Urinary bladder (tissue), 4 donors: ENCODE results near the gene OSBPL3. TPM values are rescaled to one million over a fixed set of nuclear protein-coding genes. Genes with fewer than 3 reads are reported as not detected.

Experiments
- DNase-seq: peaks from one replicate; pipeline ENCODE4 v3.0.0-alpha.2; 2015; ENCODE audit errors: extremely low spot score
- H3K27ac ChIP-seq: one replicate; pipeline ENCODE4 v1.5.1; 2013; ENCODE audit warnings: low read depth, mild to moderate bottlenecking, moderate library complexity
- H3K36me3 ChIP-seq: one replicate; pipeline ENCODE4 v1.6.1; 2013; ENCODE audit warnings: mild to moderate bottlenecking, moderate library complexity; ENCODE audit not compliant: insufficient read depth
- H3K4me1 ChIP-seq: one replicate; pipeline ENCODE4 v1.6.1; 2013; ENCODE audit warnings: mild to moderate bottlenecking, moderate library complexity; ENCODE audit not compliant: insufficient read depth
- H3K4me3 ChIP-seq: one replicate; pipeline ENCODE4 v1.5.1; 2013; ENCODE audit warnings: low read depth, low read length
- WGBS: extraction: QIAGEN DNeasy Blood & Tissue Kit; methylation state at CpG from one replicate; pipeline ENCODE4 v1.1.7; 2013; 5-methylcytosine and 5-hydroxymethylcytosine counted together
- polyA plus RNA-seq: library from polyadenylated mRNA; stranded (reverse); fragments of 200-250 nt; gene quantifications from one replicate; pipeline ENCODE4 v1.2.3, GENCODE V29; 2013
- total RNA-seq: library from RNA; depleted of rRNA; stranded (reverse); fragments of >200 nt; gene quantifications from one replicate; pipeline ENCODE4 v1.2.3, GENCODE V29; 2014
- donor health status: healthy with polysubstance abuse.
- donor health status: healthy.

The OSBPL3 gene
- total and polyA plus RNA-seq, 2 donors = 1.9 to 4.9 TPM

DNA sequence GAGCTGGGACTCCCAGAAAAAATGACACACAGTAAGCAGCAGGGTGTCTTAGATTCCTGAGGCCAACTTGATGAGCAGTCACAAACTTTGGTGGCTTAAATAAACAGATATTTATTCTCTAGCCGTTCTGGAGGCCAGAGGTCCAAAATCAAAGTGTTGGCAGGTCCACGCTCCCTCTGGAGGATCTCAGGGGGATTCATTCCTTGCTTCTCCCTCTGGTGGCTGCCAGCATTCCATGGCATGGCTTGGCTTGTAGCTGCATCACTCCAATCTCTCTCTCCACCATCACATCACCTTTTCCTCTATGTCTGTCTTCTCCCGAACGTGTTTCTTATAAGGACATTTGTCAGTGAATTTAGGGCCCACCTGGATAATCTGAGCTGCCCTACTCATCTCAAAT is 98.4 kb downstream of the OSBPL3 start:
- WGBS = 79% methylated on average over 4 of the region's 4 CpGs
- H3K27ac ChIP-seq = no peak overlapping the region
- H3K4me1 ChIP-seq = no peaks in the 10 kb centered on the region
- H3K36me3 ChIP-seq = no peaks in the 10 kb centered on the region
- no peak for DNase-seq
- no peak overlapping the region for H3K4me3 ChIP-seq

DNA sequence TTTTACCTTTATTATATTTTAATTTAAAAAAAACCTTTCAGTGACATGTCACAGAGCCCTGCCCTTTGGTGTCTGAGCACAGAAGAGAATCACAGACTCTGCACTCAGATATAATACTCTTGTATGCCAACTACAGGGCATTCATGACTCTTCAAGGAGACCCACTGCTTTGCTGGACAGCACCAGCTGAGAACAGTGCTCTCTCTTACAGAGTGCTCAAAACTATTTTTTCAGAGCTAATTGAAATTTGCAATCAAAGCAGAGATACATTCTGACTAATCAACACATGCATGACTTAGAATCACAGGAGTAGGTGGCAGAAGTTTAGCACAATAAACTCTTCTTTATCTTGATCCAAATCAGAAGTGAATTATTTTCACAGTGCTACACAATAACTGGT is 99.1 kb downstream of the OSBPL3 start:
- Histone ChIP-seq H3K4me3 (no peak overlapping the region), H3K27ac (no peak overlapping the region), H3K4me1 (no peaks in the 10 kb centered on the region), H3K36me3 (no peaks in the 10 kb centered on the region)
- DNase-seq = no peak

DNA sequence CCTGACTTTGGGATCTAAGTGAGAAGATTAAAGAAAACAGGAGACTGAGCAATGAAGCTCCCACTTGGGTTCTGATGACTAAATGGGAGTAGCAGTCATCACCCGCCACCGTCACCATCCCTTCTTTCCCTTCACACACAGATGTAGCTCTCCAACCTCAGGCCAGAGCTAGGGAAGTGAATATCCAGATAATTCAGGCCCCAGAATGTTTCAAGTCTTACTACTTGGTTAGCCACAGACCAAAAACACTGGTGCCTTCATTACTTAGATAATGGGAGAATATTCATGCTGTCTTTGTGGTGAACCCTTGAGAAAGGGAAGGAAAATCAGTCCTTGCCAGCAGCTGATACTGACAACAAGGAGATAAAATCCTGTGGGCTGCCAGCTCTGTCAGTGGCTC is 100.7 kb downstream of the OSBPL3 start:
- no peaks in the 10 kb centered on the region for H3K4me1 ChIP-seq
- no peak overlapping the region for H3K4me3 ChIP-seq
- H3K36me3 ChIP-seq = no peaks in the 10 kb centered on the region
- H3K27ac ChIP-seq = no peak overlapping the region
- WGBS = 94% methylated on average over 2 of the region's 2 CpGs
- no peak for DNase-seq

DNA sequence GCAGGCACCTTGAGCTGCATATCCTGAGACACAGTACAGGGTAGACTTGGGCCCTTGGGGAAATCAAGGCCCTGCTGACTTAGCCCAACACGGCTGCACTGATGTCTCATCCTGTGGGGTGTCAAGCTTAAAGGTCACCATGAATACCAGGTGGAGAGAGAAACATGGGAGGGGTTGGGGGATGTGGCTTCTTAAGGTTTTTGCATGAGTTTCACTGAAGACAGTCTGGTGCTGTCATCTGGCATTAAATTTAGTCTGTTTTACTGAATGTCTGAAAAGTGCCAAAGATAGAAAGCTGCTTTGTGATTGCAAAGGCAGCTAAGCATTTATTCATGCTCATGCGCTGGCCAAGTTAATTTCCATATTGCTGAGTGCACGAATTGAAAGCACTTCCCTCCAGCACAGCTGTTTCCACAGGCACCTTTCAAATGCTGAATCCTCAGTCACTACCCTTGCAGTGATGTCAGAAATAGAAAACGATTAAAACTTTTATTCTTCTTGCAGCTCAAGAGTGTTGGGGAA is 102.1 kb downstream of the OSBPL3 start:
- WGBS = 26% methylated on average over 4 of the region's 4 CpGs
- Histone ChIP-seq H3K4me3 (no peak overlapping the region), H3K4me1 (no peaks in the 10 kb centered on the region), H3K36me3 (no peaks in the 10 kb centered on the region), H3K27ac (no peak overlapping the region)
- no peak for DNase-seq

DNA sequence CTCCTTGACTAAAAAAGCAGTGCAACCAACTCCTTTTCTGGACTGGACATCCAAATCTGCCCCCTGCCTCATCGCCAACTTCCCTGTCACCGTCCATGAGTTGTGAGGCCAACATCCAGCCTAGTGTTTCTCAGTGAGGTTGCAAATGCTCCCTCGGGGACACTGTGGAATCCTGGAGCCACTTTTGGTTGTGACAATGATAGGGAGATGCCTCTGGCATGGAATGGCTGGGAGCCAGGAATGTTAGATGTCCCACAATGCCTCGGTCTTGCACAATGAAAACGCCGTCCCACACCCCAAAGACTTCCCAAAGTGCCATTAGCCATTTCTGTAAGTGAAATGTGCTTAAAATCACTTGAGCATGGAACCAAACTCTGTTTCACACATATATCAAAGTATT is 105.2 kb downstream of the OSBPL3 start:
- Histone ChIP-seq H3K27ac (no peak overlapping the region), H3K4me1 (no peaks in the 10 kb centered on the region), H3K36me3 (no peaks in the 10 kb centered on the region), H3K4me3 (no peak overlapping the region)
- DNase-seq = no peak
- WGBS = 86% methylated on average over 6 of the region's 6 CpGs

DNA sequence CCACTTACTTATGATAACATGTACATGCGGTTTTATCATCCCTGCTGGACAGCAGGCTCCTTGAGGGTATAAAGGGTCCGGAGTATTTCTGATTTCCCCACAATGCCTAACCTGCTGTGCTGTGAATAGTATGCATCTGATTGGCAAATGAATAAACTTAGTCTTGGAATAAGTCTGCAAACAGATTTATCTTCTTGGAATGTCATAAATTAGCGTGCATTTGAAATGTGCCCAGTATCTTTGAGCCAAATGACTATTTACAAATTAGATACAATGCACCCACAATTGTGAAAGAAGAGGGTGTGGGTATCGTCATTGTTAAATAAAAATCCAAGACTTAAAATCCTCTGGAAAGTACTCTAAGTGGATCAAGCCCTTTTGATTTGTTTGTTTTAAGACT is 106.0 kb downstream of the OSBPL3 start:
- H3K4me1 ChIP-seq = no peaks in the 10 kb centered on the region
- no peak overlapping the region for H3K4me3 ChIP-seq
- no peak overlapping the region for H3K27ac ChIP-seq
- WGBS = 60% methylated on average over 4 of the region's 4 CpGs
- H3K36me3 ChIP-seq = no peaks in the 10 kb centered on the region
- no peak for DNase-seq

DNA sequence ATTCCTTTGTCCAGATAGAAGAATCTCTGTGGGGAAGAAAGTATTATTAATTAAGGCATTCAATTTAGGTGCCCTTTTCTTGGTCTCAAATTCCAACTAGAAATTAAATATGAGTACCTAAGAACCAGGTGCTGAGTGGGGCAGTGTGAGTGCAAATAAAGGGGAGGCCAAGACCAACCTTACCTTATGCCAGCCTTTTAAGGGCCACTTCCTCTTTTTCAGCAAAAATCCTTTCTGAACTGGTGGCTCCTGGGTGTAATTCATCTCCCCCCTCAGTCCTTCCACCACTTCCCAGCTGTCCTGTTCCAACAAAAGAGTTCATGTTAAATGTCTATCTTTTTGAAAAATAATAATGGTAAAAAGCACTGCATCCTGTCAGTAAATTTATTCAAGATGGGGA is 108.2 kb downstream of the OSBPL3 start:
- Histone ChIP-seq H3K4me3 (no peak overlapping the region), H3K27ac (no peak overlapping the region), H3K36me3 (no peaks in the 10 kb centered on the region), H3K4me1 (no peaks in the 10 kb centered on the region)
- DNase-seq = no peak

DNA sequence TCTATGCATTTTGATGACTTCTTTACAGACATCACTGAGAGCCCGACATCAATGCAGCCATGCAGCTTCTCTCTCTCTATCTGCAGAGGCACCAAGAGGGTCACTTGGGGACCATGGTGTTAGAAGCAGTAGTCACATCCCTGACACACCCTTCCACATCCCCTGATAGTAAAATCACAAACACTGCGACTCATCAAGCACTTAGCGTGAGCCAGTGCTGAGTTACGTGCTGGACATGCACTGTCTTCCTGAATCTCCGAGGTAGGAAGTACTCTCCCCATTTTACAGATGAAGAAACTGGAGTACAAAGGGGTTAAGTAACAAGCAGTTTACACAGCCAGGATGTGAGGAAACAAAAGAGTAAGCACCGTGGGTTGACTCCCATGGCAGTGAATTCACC is 109.2 kb downstream of the OSBPL3 start:
- Histone ChIP-seq H3K4me3 (no peak overlapping the region), H3K36me3 (no peaks in the 10 kb centered on the region), H3K27ac (no peak overlapping the region), H3K4me1 (no peaks in the 10 kb centered on the region)
- no peak for DNase-seq
- 88% methylated on average over 6 of the region's 6 CpGs for WGBS

DNA sequence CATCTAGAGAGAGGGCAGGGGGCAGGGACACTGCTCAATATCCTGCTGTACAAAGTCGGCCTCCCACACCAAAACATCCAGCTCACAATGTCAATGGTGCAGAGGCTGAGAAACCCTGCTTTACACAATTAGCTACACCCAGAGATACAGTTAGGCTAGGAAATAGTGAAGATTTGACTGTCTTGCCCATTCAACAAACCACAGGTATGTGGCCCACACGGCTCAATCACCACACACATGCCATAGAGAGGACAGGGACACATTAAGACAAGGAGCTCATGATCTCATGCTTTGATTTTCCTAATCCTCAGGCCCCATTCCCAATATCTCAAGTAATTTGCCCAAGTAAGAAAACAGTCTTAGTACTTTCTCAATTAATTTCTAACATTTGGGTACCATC is 110.4 kb downstream of the OSBPL3 start:
- H3K4me1 ChIP-seq = no peaks in the 10 kb centered on the region
- H3K27ac ChIP-seq = no peak overlapping the region
- no peak for DNase-seq
- no peaks in the 10 kb centered on the region for H3K36me3 ChIP-seq
- no peak overlapping the region for H3K4me3 ChIP-seq
- WGBS = 77% methylated on average over 2 of the region's 2 CpGs

DNA sequence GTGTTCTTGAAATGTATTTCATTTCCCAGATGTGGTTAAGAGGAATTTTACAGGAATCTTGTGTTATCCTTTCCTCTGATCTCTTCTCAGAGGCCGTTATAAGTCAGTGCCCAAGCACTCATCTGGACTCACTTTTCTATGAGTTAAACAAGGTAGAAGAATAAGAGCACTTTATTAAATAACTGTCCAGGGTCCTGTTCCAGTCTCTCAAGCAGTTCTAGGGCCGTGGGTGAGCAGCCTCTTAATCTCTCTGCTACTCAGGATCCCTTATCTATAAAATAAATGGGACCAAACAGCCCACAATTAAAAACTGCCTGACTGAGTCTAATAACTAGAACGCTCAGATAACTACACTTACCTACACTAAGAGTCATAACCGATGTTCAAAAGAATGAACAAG is 111.2 kb downstream of the OSBPL3 start:
- Histone ChIP-seq H3K4me1 (no peaks in the 10 kb centered on the region), H3K36me3 (no peaks in the 10 kb centered on the region), H3K27ac (no peak overlapping the region), H3K4me3 (no peak overlapping the region)
- WGBS = 24% methylated on average over 4 of the region's 4 CpGs
- DNase-seq = no peak

DNA sequence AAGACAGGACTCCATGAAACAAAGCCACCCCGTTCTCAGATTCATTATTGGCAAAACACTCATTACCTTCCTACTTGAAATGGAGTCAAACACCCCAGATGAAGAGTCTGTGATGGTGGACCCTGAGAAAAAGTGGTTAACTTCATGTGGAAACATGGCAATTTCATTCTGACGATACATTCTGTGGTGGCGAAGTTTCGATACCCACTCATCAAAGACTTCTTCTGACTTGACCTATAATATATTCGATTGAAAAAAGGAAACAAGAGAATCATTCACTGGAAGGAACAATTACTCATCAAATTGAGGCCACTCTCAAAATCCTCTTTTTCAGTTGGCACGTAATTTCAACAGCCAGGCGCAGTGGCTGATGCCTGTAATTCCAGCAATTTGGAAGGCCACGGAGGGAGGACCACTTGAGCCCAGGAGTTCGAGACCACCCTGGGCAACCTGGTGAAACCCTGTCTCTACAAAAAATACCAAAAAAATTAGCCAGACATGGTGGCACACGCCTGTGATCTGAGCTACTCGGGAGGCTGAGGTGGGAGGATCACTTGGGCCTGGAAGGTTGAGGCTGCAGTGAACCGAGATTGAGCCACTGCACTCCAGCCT is 113.9 kb downstream of the OSBPL3 start:
- no peaks in the 10 kb centered on the region for H3K4me1 ChIP-seq
- H3K27ac ChIP-seq = no peak overlapping the region
- WGBS = 92% methylated on average over 12 of the region's 12 CpGs
- H3K36me3 ChIP-seq = no peaks in the 10 kb centered on the region
- H3K4me3 ChIP-seq = no peak overlapping the region
- no peak for DNase-seq

DNA sequence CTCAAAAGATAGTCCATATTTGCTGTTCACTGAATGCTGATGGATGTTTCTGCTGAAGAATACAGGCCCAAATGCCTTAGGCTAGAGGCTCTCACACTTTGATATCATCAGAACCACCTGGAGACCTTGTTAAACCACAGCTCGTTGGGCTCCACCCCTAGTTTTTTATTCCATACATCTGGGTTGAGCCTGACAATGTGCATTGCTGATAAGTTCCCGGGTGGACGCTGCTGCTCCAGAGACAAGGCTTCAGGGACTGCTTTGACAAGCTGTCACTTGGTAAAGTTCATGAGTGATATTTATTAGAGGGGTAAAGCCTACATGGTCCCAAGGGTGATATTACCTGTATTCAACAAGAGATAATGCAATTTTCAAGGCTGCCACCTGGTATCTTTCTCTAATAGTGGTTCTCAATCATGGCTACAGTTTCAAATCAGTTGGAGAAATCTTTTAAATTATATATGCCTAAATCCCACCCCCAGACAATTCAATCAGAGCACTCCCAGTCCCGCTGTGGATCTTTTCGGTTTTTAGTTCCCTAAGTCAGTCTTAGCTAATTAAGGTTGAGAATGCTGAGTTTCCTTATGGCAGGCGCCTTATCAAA is 115.7 kb downstream of the OSBPL3 start:
- Histone ChIP-seq H3K36me3 (no peaks in the 10 kb centered on the region), H3K27ac (no peak overlapping the region), H3K4me1 (no peaks in the 10 kb centered on the region), H3K4me3 (no peak overlapping the region)
- WGBS = 81% methylated on average over 6 of the region's 6 CpGs
- no peak for DNase-seq

DNA sequence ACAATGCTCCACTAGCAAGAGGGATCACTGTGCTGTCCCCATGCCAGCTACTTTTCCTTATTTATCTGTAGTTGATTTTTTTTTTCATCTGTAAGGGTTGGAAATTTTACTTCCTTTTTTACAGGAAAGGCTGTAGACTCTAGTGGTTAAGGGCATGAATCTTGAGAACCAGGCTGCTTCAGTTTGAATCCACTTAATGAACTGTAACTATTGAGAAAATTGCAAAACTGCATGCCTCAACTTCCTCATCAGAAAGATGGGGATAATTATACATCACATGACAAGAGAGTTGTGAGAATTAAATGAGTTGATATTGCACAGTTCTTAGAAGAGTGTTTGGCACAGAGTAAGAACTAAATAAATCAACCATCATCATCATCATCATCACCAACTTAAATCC is 116.4 kb downstream of the OSBPL3 start:
- H3K27ac ChIP-seq = no peak overlapping the region

DNA sequence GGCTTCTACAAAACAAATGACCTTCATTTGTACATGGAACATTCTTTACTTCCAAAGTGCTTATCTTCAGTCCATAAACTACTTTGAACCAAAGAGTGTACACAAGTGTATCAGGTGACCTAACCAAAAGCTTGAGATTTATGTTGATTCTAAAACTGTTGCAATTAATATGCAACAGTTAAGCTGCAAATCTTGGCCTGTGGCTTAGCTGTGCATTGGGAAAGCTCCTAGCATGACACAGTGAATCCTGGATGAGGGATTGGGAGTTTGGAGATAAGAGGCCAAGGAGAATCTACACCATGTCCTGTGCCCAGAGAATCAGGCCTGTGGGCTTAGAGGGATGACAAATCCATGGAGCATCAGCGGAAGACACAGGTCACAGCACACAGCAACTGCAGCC is 117.5 kb downstream of the OSBPL3 start:
- H3K4me3 ChIP-seq = no peak overlapping the region
- no peaks in the 10 kb centered on the region for H3K4me1 ChIP-seq
- DNase-seq = no peak
- no peak overlapping the region for H3K27ac ChIP-seq
- WGBS = 87% methylated on average over 1 of the region's 1 CpG
- no peaks in the 10 kb centered on the region for H3K36me3 ChIP-seq

More for the DNA sequence above, 116.4 kb downstream of the OSBPL3 start:
- no peak overlapping the region for H3K4me3 ChIP-seq
- no peaks in the 10 kb centered on the region for H3K36me3 ChIP-seq
- no peak for DNase-seq
- no peaks in the 10 kb centered on the region for H3K4me1 ChIP-seq

DNA sequence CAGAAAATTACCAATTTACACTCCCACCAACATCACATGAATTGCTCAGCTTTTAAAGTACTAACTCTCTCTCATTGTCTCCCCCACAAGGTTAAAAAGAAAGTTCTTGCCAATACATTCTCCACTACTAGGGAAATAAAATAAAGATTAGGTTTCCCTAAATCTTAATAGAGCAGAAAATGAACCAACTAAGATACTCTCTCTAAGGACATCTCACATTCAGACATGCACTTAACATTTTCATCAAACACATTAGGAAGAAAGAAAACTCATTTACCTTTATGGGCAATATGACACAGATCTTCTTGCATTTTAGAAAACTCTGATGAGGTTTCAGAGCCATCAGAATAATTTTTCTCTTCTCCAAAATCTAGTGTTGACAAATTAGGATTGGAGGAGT is 118.6 kb downstream of the OSBPL3 start:
- Histone ChIP-seq H3K4me3 (no peak overlapping the region), H3K4me1 (no peaks in the 10 kb centered on the region), H3K27ac (no peak overlapping the region), H3K36me3 (no peaks in the 10 kb centered on the region)
- DNase-seq = no peak
